HepG2 (cell line): Measurements from ENCODE around the gene POU2F1. TPM values are rescaled to one million over a fixed set of nuclear protein-coding genes. Genes with fewer than 3 reads are reported as not detected.

Experiments
- ATM ChIP-seq: fragments of 450-650 bp; IDR thresholded peaks from 2 replicates; pipeline ENCODE4 v1.7.1; 2017; ENCODE audit warnings: mild to moderate bottlenecking, borderline replicate concordance
- BORCS8-MEF2B ChIP-seq: sonication (generic); formaldehyde crosslinking; IDR thresholded peaks from 2 replicates; pipeline ENCODE4 v1.8.0; 2022; ENCODE audit warnings: mild to moderate bottlenecking, missing genetic modification reagents
- BRCA1 ChIP-seq: sonication (generic); formaldehyde crosslinking; IDR thresholded peaks from 2 replicates; pipeline ENCODE4 v1.4.0; 2020; ENCODE audit warnings: missing genetic modification reagents
- FOXO1 ChIP-seq: sonication (generic); formaldehyde crosslinking; IDR thresholded peaks from 2 replicates; pipeline ENCODE4 v1.4.0; 2020; ENCODE audit warnings: missing genetic modification reagents
- FOXP1 ChIP-seq, 2 experiments: fragments of 450-650 bp in 1 of 2; IDR thresholded peaks; 2 replicates each; pipeline ENCODE4 v1.6.1; 2017 to 2018; ENCODE audit warnings: antibody characterized with exemption in 1 of 2
- GATAD1 ChIP-seq: IDR thresholded peaks from 2 replicates; pipeline ENCODE4 v1.6.1; 2016; ENCODE audit warnings: missing genetic modification reagents, missing compliant biosample characterization
- HNRNPLL ChIP-seq: fragments of 200-400 bp; formaldehyde crosslinking; IDR thresholded peaks from 2 replicates; pipeline ENCODE4 v1.6.1; 2017; ENCODE audit warnings: mild to moderate bottlenecking, low read depth, low read length; ENCODE audit not compliant: poor library complexity, severe bottlenecking
- HOXA9 ChIP-seq: sonication (generic); formaldehyde crosslinking; IDR thresholded peaks from 2 replicates; pipeline ENCODE4 v1.8.1; 2022; ENCODE audit warnings: missing genetic modification reagents, mild to moderate bottlenecking, moderate library complexity, borderline replicate concordance
- MED8 ChIP-seq: sonication (generic); formaldehyde crosslinking; IDR thresholded peaks from 2 replicates; pipeline ENCODE4 v1.8.1; 2023; ENCODE audit warnings: mild to moderate bottlenecking, missing genetic modification reagents; ENCODE audit not compliant: insufficient replicate concordance
- PPARG ChIP-seq: conservative IDR thresholded peaks from 2 replicates; pipeline ENCODE4 v1.6.1; 2016; ENCODE audit warnings: missing biosample characterization, missing genetic modification reagents
- SALL1 ChIP-seq: sonication (generic); formaldehyde crosslinking; IDR thresholded peaks from 2 replicates; pipeline ENCODE4 v1.8.0; 2022; ENCODE audit warnings: mild to moderate bottlenecking, missing genetic modification reagents
- SNAPC2 ChIP-seq: sonication (generic); formaldehyde crosslinking; IDR thresholded peaks from 2 replicates; pipeline ENCODE4 v1.8.1; 2022; ENCODE audit warnings: mild to moderate bottlenecking, missing genetic modification reagents
- SOX13 ChIP-seq, 3 experiments: fragments of 450-650 bp in 1 of 3; sonication (generic) in 1 of 3; formaldehyde crosslinking in 1 of 3; IDR thresholded peaks in 2 of 3; conservative IDR thresholded peaks in 1 of 3; 2 replicates each; pipeline versions ENCODE4 v1.5.0 to v1.6.1; 2016 to 2020; ENCODE audit warnings: antibody characterized with exemption in 1 of 3, mild to moderate bottlenecking in 1 of 3, missing compliant biosample characterization in 1 of 3, missing genetic modification reagents in 1 of 3, moderate library complexity in 1 of 3
- YY1 ChIP-seq: IDR thresholded peaks from 2 replicates; pipeline ENCODE4 v1.6.1; 2011; ENCODE audit warnings: low read length, low read depth, moderate library complexity, mild to moderate bottlenecking; ENCODE audit not compliant: insufficient read depth, insufficient replicate concordance
- ZMYM3 ChIP-seq: sonication (generic); formaldehyde crosslinking; IDR thresholded peaks from 2 replicates; pipeline ENCODE4 v1.5.1; 2020; ENCODE audit warnings: mild to moderate bottlenecking, missing genetic modification reagents
- ZNF232 ChIP-seq: sonication (generic); formaldehyde crosslinking; IDR thresholded peaks from 2 replicates; pipeline ENCODE4 v1.4.0; 2020; ENCODE audit warnings: missing genetic modification reagents, borderline replicate concordance
- ZNF460 ChIP-seq: sonication (generic); formaldehyde crosslinking; IDR thresholded peaks from 2 replicates; pipeline ENCODE4 v1.5.1; 2020; ENCODE audit warnings: missing genetic modification reagents, mild to moderate bottlenecking, borderline replicate concordance
- ZNF557 ChIP-seq: sonication (generic); formaldehyde crosslinking; IDR thresholded peaks from 2 replicates; pipeline ENCODE4 v1.4.0; 2020; ENCODE audit warnings: missing genetic modification reagents
- polyA plus RNA-seq, 8 experiments: library from polyadenylated mRNA; depleted of rRNA in 3 of 8; stranded (reverse) in 7 of 8; unstranded in 1 of 8; fragments of >200 nt; fragmentation: Illumina TruSeq in 4 of 8; extraction: Trizol in 4 of 8; gene quantifications; 2 replicates each; pipeline versions ENCODE4 v1.2.1 to v1.2.3, GENCODE V29; 2011 to 2016; ENCODE audit warnings: low read depth in 4 of 8, missing spikeins in 1 of 8, mixed read lengths in 1 of 8; ENCODE audit not compliant: insufficient read depth in 1 of 8
- total RNA-seq, 5 experiments: library from RNA; depleted of rRNA; stranded (reverse); fragments of >200 nt; fragmentation: Illumina TruSeq; extraction: Trizol; gene quantifications; 2 replicates each; pipeline ENCODE4 v1.2.3, GENCODE V29; 2016; ENCODE audit warnings: low read depth in 1 of 5
- TF ChIP-seq, protein P1 (sequence below): sonication (generic); formaldehyde crosslinking; IDR thresholded peaks from 2 replicates; pipeline ENCODE4 v1.5.1; 2020; ENCODE audit warnings: mild to moderate bottlenecking, moderate library complexity, missing genetic modification reagents
- TF ChIP-seq, protein P2 (sequence below): sonication (generic); formaldehyde crosslinking; IDR thresholded peaks from 2 replicates; pipeline ENCODE4 v1.4.0; 2020; ENCODE audit warnings: missing genetic modification reagents, mild to moderate bottlenecking, borderline replicate concordance
- TF ChIP-seq, protein P3 (sequence below), 2 experiments: sonication (generic) in 1 of 2; formaldehyde crosslinking in 1 of 2; IDR thresholded peaks; 2 replicates each; pipeline versions ENCODE4 v1.4.0 to v1.6.1; 2016 to 2020; ENCODE audit warnings: borderline replicate concordance in 1 of 2, low read depth in 1 of 2, mild to moderate bottlenecking in 1 of 2, missing genetic modification reagents in 1 of 2

The POU2F1 gene
- total and polyA plus RNA-seq, 2 of the 13 experiments (the other 11 are each of a cell fraction or from before 2014, with no cell fraction given), result 10.2 to 13.0 TPM

DNA sequence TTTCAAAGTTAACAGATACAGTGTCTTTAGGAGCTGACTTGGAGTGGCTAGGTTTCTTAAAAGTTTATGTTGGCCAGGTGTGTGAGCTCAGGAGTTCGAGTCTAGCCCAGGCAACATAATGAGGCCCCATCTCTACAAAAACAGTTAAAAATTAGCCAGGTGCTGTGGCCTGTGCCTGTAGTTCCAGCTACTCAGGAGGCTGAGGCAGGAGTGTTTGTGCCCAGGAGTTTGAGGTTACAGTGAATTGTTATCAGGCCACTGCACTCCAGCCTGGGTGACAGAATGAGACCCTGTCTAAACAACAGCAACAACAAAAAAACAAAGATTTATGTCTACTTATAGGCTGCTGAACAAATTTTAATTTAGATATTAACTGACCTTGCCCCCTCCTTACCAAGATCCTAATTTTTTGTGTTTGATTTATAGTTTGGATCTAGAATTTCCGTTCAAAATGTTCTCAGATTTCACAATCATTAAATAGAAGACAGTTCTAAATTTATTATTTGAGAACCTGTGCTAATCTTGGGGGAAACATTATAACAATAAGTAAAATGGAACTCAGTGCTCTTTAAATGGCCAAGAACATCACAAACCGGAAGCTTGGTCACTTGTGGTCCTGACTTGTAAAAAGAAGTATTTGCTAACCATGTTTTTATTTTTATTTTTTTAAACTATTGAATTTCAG is 67.8 kb downstream of the POU2F1 start (continued):
- TF ChIP-seq ZNF232 (CRISPR knock-in tag) (no peak), ZNF557 (no peak), BRCA1 (no peak), BORCS8-MEF2B (no peak), ZMYM3 (CRISPR knock-in tag) (peak; percentile 53; the same call in 1 of the 2 replicates), HOXA9 (no peak), SALL1 (CRISPR knock-in tag) (peak; percentile 32), HNRNPLL (no peak), ZNF460 (CRISPR knock-in tag) (no peak), SNAPC2 (CRISPR knock-in tag) (no peak), YY1 (no peak), MED8 (no peak), SOX13 (IDR thresholded peaks at IDR 0.05) (no peak), SOX13 (CRISPR knock-in tag; conservative IDR thresholded peaks at IDR 0.05 in 1 of 2, IDR thresholded peaks at IDR 0.05 in 1 of 2) (peak in 1 of 2 experiments; percentile 51; a peak in 1 of 4 replicates), ATM (no peak), PPARG (CRISPR knock-in tag) (no peak), GATAD1 (no peak), FOXP1 (IDR thresholded peaks at IDR 0.05) (no peak), FOXP1 (CRISPR knock-in tag; IDR thresholded peaks at IDR 0.05) (peak; percentile 20; the same call in 1 of the 2 replicates), FOXO1 (CRISPR knock-in tag) (no peak)
- TF ChIP-seq, protein P1, sequence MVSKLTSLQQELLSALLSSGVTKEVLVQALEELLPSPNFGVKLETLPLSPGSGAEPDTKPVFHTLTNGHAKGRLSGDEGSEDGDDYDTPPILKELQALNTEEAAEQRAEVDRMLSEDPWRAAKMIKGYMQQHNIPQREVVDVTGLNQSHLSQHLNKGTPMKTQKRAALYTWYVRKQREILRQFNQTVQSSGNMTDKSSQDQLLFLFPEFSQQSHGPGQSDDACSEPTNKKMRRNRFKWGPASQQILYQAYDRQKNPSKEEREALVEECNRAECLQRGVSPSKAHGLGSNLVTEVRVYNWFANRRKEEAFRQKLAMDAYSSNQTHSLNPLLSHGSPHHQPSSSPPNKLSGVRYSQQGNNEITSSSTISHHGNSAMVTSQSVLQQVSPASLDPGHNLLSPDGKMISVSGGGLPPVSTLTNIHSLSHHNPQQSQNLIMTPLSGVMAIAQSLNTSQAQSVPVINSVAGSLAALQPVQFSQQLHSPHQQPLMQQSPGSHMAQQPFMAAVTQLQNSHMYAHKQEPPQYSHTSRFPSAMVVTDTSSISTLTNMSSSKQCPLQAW (CRISPR knock-in tag), result peak; percentile 93
- TF ChIP-seq, protein P2, sequence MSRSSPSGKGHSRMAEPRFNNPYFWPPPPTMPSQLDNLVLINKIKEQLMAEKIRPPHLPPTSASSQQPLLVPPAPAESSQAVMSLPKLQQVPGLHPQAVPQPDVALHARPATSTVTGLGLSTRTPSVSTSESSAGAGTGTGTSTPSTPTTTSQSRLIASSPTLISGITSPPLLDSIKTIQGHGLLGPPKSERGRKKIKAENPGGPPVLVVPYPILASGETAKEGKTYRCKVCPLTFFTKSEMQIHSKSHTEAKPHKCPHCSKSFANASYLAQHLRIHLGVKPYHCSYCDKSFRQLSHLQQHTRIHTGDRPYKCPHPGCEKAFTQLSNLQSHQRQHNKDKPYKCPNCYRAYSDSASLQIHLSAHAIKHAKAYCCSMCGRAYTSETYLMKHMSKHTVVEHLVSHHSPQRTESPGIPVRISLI (CRISPR knock-in tag), result no peak
- TF ChIP-seq, protein P3, sequence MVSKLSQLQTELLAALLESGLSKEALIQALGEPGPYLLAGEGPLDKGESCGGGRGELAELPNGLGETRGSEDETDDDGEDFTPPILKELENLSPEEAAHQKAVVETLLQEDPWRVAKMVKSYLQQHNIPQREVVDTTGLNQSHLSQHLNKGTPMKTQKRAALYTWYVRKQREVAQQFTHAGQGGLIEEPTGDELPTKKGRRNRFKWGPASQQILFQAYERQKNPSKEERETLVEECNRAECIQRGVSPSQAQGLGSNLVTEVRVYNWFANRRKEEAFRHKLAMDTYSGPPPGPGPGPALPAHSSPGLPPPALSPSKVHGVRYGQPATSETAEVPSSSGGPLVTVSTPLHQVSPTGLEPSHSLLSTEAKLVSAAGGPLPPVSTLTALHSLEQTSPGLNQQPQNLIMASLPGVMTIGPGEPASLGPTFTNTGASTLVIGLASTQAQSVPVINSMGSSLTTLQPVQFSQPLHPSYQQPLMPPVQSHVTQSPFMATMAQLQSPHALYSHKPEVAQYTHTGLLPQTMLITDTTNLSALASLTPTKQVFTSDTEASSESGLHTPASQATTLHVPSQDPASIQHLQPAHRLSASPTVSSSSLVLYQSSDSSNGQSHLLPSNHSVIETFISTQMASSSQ (IDR thresholded peaks at IDR 0.05; ENCODE audit: low read depth), result peak; percentile 79
- TF ChIP-seq, protein P3 (CRISPR knock-in tag; IDR thresholded peaks at IDR 0.05; ENCODE audit: borderline replicate concordance), result peak; percentile 88
